Fibroblast of lung (primary cell): ENCODE measurements around the gene BANF1. TPM values are rescaled to one million over a fixed set of nuclear protein-coding genes. Genes with fewer than 3 reads are reported as not detected.

Experiments used
- DNase-seq, 2 donors: peaks; one replicate each; pipeline versions ENCODE4 v3.0.0 to v3.0.0-alpha.2; 2010; ENCODE audit warnings: low read depth in 2 of 2
- H2AFZ ChIP-seq: 2 replicates; pipeline ENCODE4 v1.5.1; 2012; ENCODE audit warnings: low read length, control low read depth, inconsistent platforms
- H3K27ac ChIP-seq: 2 replicates; pipeline ENCODE4 v1.5.1; 2011; ENCODE audit warnings: low read length, control low read depth; ENCODE audit not compliant: insufficient read depth
- H3K27me3 ChIP-seq: 2 replicates; pipeline ENCODE4 v1.5.1; 2011; ENCODE audit warnings: mild to moderate bottlenecking, low read length; ENCODE audit not compliant: control insufficient read depth, insufficient read depth
- H3K36me3 ChIP-seq: 2 replicates; pipeline ENCODE4 v1.5.1; 2011; ENCODE audit warnings: low read length; ENCODE audit not compliant: control insufficient read depth, insufficient read depth
- H3K4me1 ChIP-seq: 2 replicates; pipeline ENCODE4 v1.5.1; 2011; ENCODE audit warnings: low read length; ENCODE audit not compliant: control insufficient read depth, insufficient read depth; ENCODE audit errors: extremely low read depth
- H3K4me2 ChIP-seq: 2 replicates; pipeline ENCODE4 v1.5.1; 2011; ENCODE audit warnings: low read length, control low read depth; ENCODE audit not compliant: insufficient read depth; ENCODE audit errors: extremely low read depth
- H3K4me3 ChIP-seq, 4 experiments: fragments of 200-600 bp in 1 of 4; sonication (generic) in 1 of 4; replicated peaks in 1 of 4; 2 replicates each; pipeline ENCODE4 v1.5.1; 2011 to 2016; ENCODE audit warnings: low read length in 4 of 4, low read depth in 3 of 4, mild to moderate bottlenecking in 3 of 4, control low read depth in 2 of 4, inconsistent platforms in 1 of 4, mixed read lengths in 1 of 4; ENCODE audit not compliant: insufficient read depth in 1 of 4; ENCODE audit errors: control extremely low read depth in 1 of 4
- H3K79me2 ChIP-seq: 2 replicates; pipeline ENCODE4 v1.5.1; 2012; ENCODE audit warnings: mild to moderate bottlenecking, low read length, inconsistent platforms; ENCODE audit not compliant: control insufficient read depth, insufficient read depth
- H3K9ac ChIP-seq: 2 replicates; pipeline ENCODE4 v1.5.1; 2011; ENCODE audit warnings: mild to moderate bottlenecking, low read length, control low read depth; ENCODE audit not compliant: insufficient read depth
- H3K9me3 ChIP-seq: 2 replicates; pipeline ENCODE4 v1.5.1; 2012; ENCODE audit warnings: low read depth, low read length; ENCODE audit not compliant: control insufficient read depth, insufficient read depth
- H4K20me1 ChIP-seq: 2 replicates; pipeline ENCODE4 v1.5.1; 2011; ENCODE audit warnings: low read length; ENCODE audit not compliant: control insufficient read depth, insufficient read depth; ENCODE audit errors: extremely low read depth
- EZH2 ChIP-seq: IDR thresholded peaks from 2 replicates; pipeline ENCODE4 v1.5.1; 2012; ENCODE audit warnings: low read length, control low read depth, mild to moderate bottlenecking; ENCODE audit errors: missing control alignments
- polyA plus RNA-seq, 2 donors: library from polyadenylated mRNA; depleted of rRNA in 1 of 2; stranded (reverse) in 1 of 2; unstranded in 1 of 2; fragments of >200 nt; gene quantifications; 2 replicates each; pipeline ENCODE4 v1.2.1, GENCODE V29; 2011 to 2012; ENCODE audit warnings: missing spikeins in 1 of 2
- total RNA-seq: library from RNA; depleted of rRNA; stranded (reverse); fragments of >200 nt; gene quantifications from 2 replicates; pipeline ENCODE4 v1.2.1, GENCODE V29; 2014
- TF ChIP-seq, protein P1 (sequence below), 2 donors: IDR thresholded peaks in 1 of 2; conservative IDR thresholded peaks in 1 of 2; 1 replicate in 1 of 2; 2 replicates in 1 of 2; pipeline ENCODE4 v1.5.1; 2011 to 2012; ENCODE audit warnings: low read length in 2 of 2, control low read depth in 1 of 2, inconsistent platforms in 1 of 2, low read depth in 1 of 2, mild to moderate bottlenecking in 1 of 2

Gene BANF1
- total and polyA plus RNA-seq, 2 donors (not counting 1 experiment from before 2014, with no cell fraction given) = 19.0 to 156 TPM

- Histone ChIP-seq H3K36me3 (peaks cover 36% of the 10 kb centered on the region), H3K79me2 (peaks cover 36% of the 10 kb centered on the region), H3K4me3 (no peak overlapping the region), H3K27me3 (no peaks in the 10 kb centered on the region), H2AFZ (no peak overlapping the region), H3K9ac (no peak overlapping the region), H3K4me1 (peaks cover 7% of the 10 kb centered on the region), H3K9me3 (no peaks in the 10 kb centered on the region), H4K20me1 (no peaks in the 10 kb centered on the region), H3K4me2 (no peak overlapping the region), H3K27ac (no peak overlapping the region)
- TF ChIP-seq, protein P1, sequence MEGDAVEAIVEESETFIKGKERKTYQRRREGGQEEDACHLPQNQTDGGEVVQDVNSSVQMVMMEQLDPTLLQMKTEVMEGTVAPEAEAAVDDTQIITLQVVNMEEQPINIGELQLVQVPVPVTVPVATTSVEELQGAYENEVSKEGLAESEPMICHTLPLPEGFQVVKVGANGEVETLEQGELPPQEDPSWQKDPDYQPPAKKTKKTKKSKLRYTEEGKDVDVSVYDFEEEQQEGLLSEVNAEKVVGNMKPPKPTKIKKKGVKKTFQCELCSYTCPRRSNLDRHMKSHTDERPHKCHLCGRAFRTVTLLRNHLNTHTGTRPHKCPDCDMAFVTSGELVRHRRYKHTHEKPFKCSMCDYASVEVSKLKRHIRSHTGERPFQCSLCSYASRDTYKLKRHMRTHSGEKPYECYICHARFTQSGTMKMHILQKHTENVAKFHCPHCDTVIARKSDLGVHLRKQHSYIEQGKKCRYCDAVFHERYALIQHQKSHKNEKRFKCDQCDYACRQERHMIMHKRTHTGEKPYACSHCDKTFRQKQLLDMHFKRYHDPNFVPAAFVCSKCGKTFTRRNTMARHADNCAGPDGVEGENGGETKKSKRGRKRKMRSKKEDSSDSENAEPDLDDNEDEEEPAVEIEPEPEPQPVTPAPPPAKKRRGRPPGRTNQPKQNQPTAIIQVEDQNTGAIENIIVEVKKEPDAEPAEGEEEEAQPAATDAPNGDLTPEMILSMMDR (conservative IDR thresholded peaks at IDR 0.05 in 1 of 2, IDR thresholded peaks at IDR 0.05 in 1 of 2; ENCODE audit: low read depth in 1 of 2, low read length in 2 of 2) = no peak
- TF ChIP-seq EZH2 = no peak
- no peak for DNase-seq
Measured at GRCh38 chr11:65965986-65966762, 36.1 kb upstream of the BANF1 start.

- Histone ChIP-seq H2AFZ (no peak overlapping the region), H3K36me3 (peaks cover 36% of the 10 kb centered on the region)
- TF ChIP-seq EZH2 = no peak
- TF ChIP-seq, protein P1 (conservative IDR thresholded peaks at IDR 0.05 in 1 of 2, IDR thresholded peaks at IDR 0.05 in 1 of 2; ENCODE audit: low read depth in 1 of 2, low read length in 2 of 2) = no peak
Measured at GRCh38 chr11:65967329-65967934, 34.9 kb upstream of the BANF1 start.

DNA sequence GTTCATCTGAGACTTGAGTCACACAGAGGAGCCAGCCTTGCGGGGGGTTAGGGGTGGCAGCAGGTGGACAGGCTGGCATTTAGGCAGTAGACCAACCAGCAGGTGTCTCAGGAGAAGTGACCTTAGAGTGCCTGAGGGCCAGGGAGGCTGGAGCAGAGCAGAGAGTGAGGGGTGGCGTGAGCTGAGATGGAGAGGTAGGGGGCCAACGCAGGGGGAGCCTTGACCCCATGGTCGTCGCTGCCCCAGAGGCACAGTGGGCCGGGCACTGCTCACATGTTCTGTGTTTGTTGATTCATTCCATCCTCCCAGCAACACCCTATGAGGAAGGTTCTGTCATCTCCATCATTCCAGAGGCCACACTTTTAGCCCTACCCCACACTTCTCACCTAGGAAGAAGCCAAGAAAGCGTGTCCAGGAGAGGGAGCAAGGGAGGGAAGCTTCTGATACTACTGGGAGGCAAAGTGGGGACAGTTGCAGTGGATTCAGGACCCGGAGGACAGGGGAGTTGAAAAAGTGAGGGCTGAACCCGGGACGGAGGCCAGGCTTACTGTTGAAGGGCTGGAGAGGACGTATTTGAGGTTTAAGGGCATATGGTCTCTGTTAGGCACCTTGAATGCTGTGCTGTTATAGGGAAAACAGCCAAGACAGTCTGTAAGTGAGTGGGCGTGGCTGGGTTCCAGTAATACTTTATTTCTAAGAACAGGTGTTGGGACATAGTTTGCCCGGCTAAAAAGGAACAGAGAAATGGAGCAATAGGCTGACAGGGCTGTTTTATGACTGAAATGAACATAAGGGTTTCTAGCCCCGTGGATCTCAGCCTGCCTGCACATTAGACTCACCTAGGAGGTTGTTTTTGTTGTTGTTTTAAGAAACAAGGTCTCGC lies 33.5 kb upstream of the BANF1 start:
- Histone ChIP-seq H3K27ac (no peak overlapping the region), H3K79me2 (peaks cover 14% of the 10 kb centered on the region), H3K9me3 (no peaks in the 10 kb centered on the region), H3K27me3 (no peaks in the 10 kb centered on the region), H3K36me3 (peaks cover 38% of the 10 kb centered on the region), H3K9ac (no peak overlapping the region), H2AFZ (no peak overlapping the region), H3K4me2 (no peak overlapping the region), H4K20me1 (no peaks in the 10 kb centered on the region), H3K4me1 (peaks cover 4% of the 10 kb centered on the region), H3K4me3 (no peak overlapping the region)
- no peak for TF ChIP-seq EZH2
- TF ChIP-seq, protein P1 (conservative IDR thresholded peaks at IDR 0.05 in 1 of 2, IDR thresholded peaks at IDR 0.05 in 1 of 2; ENCODE audit: low read depth in 1 of 2, low read length in 2 of 2) = no peak
- DNase-seq = no peak

More at GRCh38 chr11:65967329-65967934, 34.9 kb upstream of the BANF1 start:
- Histone ChIP-seq H3K79me2 (peaks cover 28% of the 10 kb centered on the region), H3K9ac (no peak overlapping the region), H3K4me2 (no peak overlapping the region), H3K4me3 (no peak overlapping the region), H3K27me3 (no peaks in the 10 kb centered on the region), H3K9me3 (no peaks in the 10 kb centered on the region), H3K4me1 (peaks cover 7% of the 10 kb centered on the region), H3K27ac (no peak overlapping the region), H4K20me1 (no peaks in the 10 kb centered on the region)
- no peak for DNase-seq
